Stimulated activated naive CD4-positive, alpha-beta T cell (primary cell): ENCODE results near the gene MYO1E.

ENCODE experiments used
- DNase-seq, 6 experiments: peaks; one replicate each; lab custom pipeline; 2025; lab: John Stamatoyannopoulos, UW

The MYO1E gene

DNA sequence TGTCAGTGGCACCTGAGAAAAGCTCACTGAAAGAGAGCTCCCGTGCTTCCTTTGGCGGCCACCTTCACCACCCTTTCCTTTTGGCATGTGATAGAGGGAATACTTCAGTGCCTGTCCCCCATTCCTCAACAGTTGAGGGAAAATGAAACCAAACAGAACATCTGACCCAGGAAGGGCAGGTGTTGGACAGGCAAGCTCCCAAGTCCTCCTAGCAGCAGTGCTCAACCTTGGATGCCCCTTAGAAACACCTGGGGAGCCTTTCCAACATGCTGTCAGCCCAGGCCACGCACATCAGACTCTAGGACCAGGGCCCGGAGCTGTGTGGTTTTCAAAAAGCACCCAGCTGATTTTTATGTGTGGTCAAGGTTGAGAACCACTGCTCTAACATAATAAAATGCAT lies 143.7 kb downstream of the MYO1E start:
- DNase-seq: no peak

DNA sequence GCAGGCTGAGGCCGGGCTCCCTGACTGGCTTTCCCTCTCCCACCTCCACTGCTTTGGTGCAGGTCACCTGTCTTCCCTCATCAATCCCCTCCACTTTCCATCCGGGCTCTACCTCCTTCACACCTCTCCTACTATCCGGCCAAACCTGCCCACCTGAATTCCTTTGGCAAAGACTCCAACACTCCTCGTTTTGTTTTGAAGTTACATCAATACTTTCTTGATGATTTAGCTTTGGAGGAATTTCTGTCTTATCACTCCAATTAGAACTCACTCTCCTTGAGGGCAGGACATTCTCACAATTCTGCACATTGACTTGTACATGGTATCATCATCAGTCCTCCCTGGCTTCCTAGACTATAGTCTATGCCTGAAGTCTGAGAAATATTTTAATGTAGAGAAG lies 145.7 kb downstream of the MYO1E start:
- no peak for DNase-seq

DNA sequence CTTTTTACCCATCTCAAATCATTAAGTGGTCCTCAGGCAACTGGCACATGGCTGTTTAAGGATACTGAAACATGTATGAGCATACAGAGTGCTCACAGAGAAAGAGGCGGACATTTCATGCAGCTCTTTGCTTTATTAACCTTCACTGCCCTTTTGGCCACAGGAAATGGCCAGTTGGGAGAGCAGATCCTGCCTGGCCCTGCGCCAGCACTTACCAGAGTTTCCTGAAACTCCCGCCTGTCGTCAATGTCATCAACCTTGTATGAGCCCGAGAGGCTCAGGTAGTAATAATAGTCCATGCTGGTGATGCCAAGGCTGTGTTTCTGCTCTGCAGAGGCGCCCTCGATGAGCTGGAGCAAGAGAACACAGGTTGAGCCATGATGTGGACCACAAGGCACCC lies 148.2 kb downstream of the MYO1E start:
- DNase-seq: no peak

- DNase-seq: no peak
These were observed 148.9 kb downstream of the MYO1E start for GRCh38 chr15:59223736-59224135.

- DNase-seq: no peak
These were observed 149.6 kb downstream of the MYO1E start for GRCh38 chr15:59222906-59223550.

DNA sequence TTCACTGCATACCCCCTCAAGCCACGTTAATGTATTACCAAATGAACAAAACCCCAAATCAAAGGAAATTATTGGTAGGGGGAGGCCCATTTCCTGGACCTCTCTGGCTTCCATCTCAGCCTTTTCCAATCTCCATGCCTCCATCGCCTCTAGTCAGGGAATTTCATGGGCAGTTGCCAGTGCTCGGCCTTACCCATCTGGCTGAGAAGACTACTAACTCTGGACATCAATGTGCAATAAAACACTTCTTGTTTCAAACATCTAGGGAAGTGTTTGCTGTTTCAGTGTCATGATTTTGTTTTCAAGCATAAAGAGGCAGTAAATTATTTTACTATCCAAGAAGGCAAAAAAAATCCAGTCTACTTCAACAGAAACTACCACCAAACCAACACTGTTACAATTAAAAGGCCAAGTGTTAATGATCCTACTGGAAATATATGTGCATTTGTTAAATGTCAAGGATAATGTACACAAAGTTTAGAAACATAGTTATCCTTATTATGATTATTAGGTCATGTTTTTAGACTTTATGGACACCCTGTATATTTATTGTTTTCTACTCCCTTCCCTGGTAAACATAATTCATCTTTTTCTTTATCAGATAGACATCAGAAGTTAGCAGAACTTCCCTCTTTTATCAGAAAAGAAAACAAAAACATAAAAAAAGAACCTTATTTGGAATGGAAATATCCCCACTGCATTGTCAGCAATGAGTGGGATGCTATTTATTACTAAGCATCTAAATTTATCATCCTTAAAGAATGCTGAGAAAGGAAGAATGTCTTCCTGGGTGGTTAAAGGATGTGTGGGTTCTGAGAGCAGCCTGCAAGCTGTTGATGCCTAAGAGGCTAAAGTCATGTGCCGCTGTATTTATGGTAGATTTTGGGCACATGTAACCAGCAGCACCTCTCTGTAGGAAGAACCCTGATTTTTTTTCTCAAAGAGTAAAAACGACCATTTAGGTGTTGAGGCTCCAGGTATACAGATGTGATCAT lies 150.9 kb downstream of the MYO1E start:
- no peak for DNase-seq

DNA sequence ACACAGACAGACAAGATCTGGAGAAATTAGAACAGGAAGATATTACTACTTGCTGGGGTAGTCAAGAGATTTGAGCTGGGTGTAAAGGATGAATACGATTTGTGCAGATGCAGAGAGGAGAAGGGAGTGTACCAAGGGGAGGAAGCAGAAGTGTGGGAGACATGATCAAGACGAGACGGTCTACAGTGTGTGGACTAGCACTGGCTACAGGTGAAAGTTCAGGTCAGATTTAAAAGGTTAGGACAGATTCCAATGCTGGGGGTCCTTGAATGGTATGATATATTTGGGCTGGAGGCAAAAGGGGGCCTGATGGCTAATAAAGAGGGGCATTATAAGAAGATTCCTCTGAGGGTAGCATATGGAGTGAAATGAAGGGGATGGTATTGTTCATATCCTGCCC lies 154.0 kb downstream of the MYO1E start:
- no peak for DNase-seq

DNA sequence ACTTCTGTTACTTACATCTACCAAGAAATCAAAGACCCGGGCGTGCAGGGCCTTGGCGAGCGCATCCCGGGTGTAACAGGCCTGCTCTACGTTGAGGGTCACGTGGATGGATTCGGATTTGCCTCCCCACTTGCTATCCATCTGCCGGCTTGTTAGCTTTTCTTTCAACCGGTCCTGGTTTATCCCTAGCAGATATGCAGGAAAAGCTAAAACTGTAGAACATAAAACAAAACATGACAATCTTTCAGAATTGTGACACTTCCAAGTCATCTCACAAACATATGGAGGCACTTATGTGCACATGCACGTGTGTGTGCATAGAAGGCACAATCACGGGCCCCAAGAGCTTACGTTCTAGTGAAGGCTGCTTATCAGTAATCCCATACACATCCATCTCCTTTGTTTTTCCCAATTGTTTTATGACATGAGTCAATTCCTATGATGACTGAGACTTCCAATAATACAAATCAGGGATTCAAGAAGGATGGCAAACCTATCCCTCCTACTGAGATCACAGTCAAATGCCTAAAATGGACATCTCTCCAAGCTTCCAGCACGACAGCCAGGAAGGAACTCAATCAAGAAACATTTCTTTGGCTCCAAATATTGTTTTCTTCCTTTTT lies 154.7 kb downstream of the MYO1E start:
- no peak for DNase-seq

DNA sequence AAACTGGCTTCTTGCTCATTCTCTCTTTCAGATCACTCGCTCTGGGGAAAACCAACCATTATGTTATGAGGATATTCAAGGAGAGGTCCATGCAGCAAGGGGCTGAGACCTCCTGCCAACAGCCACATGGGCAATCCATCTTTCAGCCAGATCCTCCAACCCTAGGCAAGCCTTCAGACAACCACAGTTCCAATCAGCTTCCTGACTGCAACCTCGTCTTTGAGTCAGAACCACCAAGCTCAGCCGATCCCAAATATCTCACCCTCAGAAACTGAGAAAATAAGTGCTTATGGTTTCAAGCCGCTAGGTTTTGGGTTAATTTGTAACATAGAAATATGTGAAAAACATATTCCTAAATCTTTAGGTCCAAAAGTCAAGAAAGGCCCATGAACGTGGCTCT lies 155.8 kb downstream of the MYO1E start:
- DNase-seq: no peak

DNA sequence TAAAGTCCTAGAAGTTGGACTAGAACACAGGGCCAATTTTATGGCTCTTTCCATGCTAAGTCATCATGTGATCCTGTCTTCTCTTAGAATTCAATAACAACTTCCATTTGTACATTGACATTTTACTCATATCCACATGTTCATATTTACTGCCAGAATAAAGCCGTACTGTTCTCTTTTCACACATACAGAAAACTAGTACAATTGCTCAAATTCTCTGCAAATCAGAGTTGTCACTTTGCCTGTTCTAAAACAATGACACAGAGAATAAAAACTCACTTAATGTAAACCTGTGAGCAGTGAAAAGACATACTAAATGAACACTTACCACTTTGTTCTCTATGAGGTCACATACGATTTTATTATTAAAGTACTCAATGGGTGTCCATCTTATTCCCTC lies 162.5 kb downstream of the MYO1E start:
- DNase-seq: no peak

GRCh38 chr15:59208613-59209249 lies 163.9 kb downstream of the MYO1E start:
- DNase-seq: no peak

GRCh38 chr15:59206623-59207183 lies 166.0 kb downstream of the MYO1E start, which contains the start of gene LDHAL6B:
Gene LDHAL6B, plus strand, starts transcription at chr15:59206843. Its CDS starts 98 bp downstream, at chr15:59206941.
- DNase-seq: no peak

DNA sequence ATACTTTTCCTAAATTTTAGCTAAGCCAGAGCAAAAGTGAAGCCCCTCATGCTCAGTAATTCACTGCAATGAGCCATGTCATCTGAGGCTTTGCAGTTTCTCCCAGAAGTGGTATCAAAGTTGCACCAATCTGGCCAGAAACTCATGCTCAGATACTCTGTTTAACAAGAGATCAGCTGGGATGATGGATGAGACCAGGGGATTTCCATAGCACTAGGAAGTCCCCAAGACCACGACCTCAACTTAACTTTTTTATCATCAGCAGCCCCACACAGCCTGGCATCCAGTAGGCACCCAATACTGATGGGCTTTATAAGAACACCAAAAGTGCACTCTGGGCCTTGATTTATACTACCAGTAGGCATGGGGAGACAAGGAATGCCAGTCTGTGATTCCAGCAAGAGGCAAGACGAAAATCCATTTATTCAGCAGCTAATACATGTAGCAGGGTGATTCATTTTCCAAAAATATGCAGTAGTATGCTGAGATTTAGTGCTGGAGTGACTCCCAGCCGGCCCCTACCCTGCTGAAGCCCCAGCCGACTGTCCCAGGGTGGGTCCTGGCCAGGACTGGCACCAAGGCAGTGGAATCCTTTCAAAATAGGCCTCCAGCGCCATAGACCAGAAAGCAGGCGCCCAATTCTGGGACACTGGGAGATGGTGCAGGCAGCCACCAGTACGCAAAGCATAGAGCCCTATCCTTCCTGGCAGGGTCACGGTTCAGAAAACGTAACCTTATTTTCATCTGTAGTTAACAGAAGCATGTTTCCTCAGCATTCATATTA lies 166.6 kb downstream of the MYO1E start:
- DNase-seq: no peak

- no peak for DNase-seq
These were observed 169.0 kb downstream of the MYO1E start for GRCh38 chr15:59203657-59204056.

GRCh38 chr15:59203008-59203407 lies 169.7 kb downstream of the MYO1E start:
- DNase-seq: no peak

DNA sequence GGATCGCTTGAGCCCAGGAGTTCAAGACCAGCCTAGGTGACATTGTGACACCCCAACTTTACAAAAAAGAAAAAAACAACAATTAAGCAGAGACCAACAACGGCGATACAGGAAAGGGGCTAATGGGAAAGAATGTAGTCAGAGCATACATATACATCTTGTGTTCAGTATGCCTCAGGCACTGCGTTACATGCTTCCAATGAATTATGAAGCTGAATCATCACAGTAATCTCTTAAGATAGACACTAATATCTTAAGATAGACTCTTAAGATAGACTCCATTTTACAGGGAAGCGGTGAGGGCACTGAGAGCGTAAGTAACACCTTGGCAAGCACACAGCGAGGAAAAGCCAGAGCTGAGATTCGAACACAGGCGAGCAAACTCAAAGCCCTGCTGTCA lies 172.1 kb downstream of the MYO1E start:
- DNase-seq: no peak

DNA sequence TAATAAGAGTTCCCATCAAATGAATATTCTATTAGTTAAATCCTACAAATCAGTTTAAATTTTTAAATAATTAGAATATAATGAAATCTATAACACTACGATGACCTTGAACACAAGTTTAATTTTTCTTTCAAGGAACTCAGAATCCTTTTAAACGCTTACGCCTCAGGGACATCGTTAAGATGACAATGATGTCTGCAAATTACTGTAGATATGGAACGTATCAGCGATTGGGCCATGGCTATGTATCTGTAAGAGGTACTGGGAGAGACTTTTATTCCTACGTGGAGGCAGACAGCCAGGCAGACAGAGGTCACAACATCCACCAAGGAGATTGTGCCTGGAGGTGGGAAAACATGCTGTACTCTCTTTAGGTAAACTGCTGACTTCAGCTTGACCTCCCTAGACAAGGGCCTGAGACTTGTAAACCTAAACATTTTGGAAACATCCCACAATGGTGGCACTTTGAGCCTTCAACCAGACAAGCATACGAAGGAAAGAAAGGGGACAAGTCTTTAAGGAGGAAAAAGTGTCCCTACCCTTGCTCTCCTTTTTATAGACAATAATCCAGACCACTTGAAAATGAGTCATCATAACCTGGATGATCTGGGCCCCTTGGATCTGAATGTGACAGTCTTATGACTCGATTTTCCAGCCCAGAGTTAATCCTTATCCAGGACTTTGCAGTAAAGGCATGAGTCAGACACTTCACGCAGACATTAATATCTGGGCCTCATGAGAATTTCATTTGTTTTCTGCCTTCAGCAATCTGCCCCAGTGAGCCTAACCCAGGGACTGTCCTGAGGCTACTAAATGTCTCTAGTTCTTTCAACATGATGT lies 172.8 kb downstream of the MYO1E start:
- DNase-seq: no peak

- DNase-seq: no peak
These were observed 175.2 kb downstream of the MYO1E start for GRCh38 chr15:59197454-59197853.

GRCh38 chr15:59196416-59196815 lies 176.3 kb downstream of the MYO1E start:
- DNase-seq: no peak

- DNase-seq: no peak
These were observed 177.9 kb downstream of the MYO1E start for GRCh38 chr15:59194639-59195325.
